PFSK-1 (cell line): Measurements from ENCODE around the gene HFM1.

Experiments
- FOXP2 ChIP-seq: optimal IDR thresholded peaks from 2 replicates; pipeline ENCODE3; 2011; ENCODE audit warnings: borderline replicate concordance, control low read depth, inconsistent platforms; ENCODE audit not compliant: insufficient read depth; ENCODE audit errors: extremely low read length, extremely low read depth
- POLR2AphosphoS5 ChIP-seq: IDR thresholded peaks from 2 replicates; pipeline ENCODE4 v1.6.1; 2012; ENCODE audit warnings: low read depth, mild to moderate bottlenecking, control low read depth, low read length, moderate library complexity
- REST ChIP-seq, 2 experiments: IDR thresholded peaks; 2 replicates each; pipeline versions ENCODE4 v1.6.1 to v1.8.0; 2011 to 2012; ENCODE audit warnings: low read depth in 2 of 2, low read length in 2 of 2, control low read depth in 1 of 2, inconsistent platforms in 1 of 2, mild to moderate bottlenecking in 1 of 2, moderate library complexity in 1 of 2; ENCODE audit not compliant: insufficient read depth in 1 of 2
- SIN3A ChIP-seq: IDR thresholded peaks from 2 replicates; pipeline ENCODE4 v1.6.1; 2012; ENCODE audit warnings: mild to moderate bottlenecking, low read length, moderate library complexity, borderline replicate concordance; ENCODE audit not compliant: insufficient read depth
- TAF1 ChIP-seq: IDR thresholded peaks from 2 replicates; pipeline ENCODE4 v1.6.1; 2012; ENCODE audit warnings: low read length, control low read depth, borderline replicate concordance; ENCODE audit not compliant: insufficient read depth

Gene HFM1

GRCh38 chr1:91346824-91347223, 57.8 kb downstream of the HFM1 start:
- TF ChIP-seq TAF1 (no peak), POLR2AphosphoS5 (no peak)

GRCh38 chr1:91345395-91346005, 59.1 kb downstream of the HFM1 start:
- TF ChIP-seq FOXP2 (no peak), TAF1 (no peak), REST (IDR thresholded peaks at IDR 0.05; ENCODE audit: insufficient read depth in 1 of 2, low read depth in 2 of 2, low read length in 2 of 2) (no peak), POLR2AphosphoS5 (no peak), SIN3A (no peak)

GRCh38 chr1:91338501-91338900, 66.1 kb downstream of the HFM1 start:
- no peak for TF ChIP-seq POLR2AphosphoS5
- TF ChIP-seq TAF1, result no peak
- TF ChIP-seq FOXP2, result no peak
- TF ChIP-seq REST (IDR thresholded peaks at IDR 0.05; ENCODE audit: insufficient read depth in 1 of 2, low read depth in 2 of 2, low read length in 2 of 2), result no peak
- TF ChIP-seq SIN3A, result no peak

- no peak for TF ChIP-seq FOXP2
- no peak for TF ChIP-seq TAF1
- TF ChIP-seq REST (IDR thresholded peaks at IDR 0.05; ENCODE audit: insufficient read depth in 1 of 2, low read depth in 2 of 2, low read length in 2 of 2), result no peak
- no peak for TF ChIP-seq POLR2AphosphoS5
- TF ChIP-seq SIN3A, result no peak
These were observed 69.0 kb downstream of the HFM1 start for GRCh38 chr1:91335603-91336002.

GRCh38 chr1:91334856-91335255, 69.8 kb downstream of the HFM1 start:
- TF ChIP-seq FOXP2 (no peak), POLR2AphosphoS5 (no peak), REST (IDR thresholded peaks at IDR 0.05; ENCODE audit: insufficient read depth in 1 of 2, low read depth in 2 of 2, low read length in 2 of 2) (no peak), SIN3A (no peak), TAF1 (no peak)
